Measurements from ENCODE around the gene OR10T2.

- TF ChIP-seq CTCF (IDR thresholded peaks at IDR 0.05; ENCODE audit: poor library complexity, severe bottlenecking) (no peak), RAD21 (conservative IDR thresholded peaks at IDR 0.05) (no peak), EP300 (conservative IDR thresholded peaks at IDR 0.05; ENCODE audit: poor library complexity, severe bottlenecking) (no peak)
Observed at GRCh38 chr1:158374860-158375259, 24.4 kb downstream of the OR10T2 start.

Data from neural cell (in vitro differentiated cells).